ENCODE results near the gene PRAMEF33.
"Not testable (repeated sequence)": the region's sequence is repeated elsewhere in the genome, so short reads cannot be mapped to it uniquely, and the experiment has no call there.

- not testable (repeated sequence) for TF ChIP-seq CTCF (IDR thresholded peaks at IDR 0.05; ENCODE audit: low read depth, low read length); POLR2A (IDR thresholded peaks at IDR 0.05; ENCODE audit: extremely low read depth, insufficient read length); MAX (IDR thresholded peaks at IDR 0.05; ENCODE audit: low read depth, low read length); MYC (IDR thresholded peaks at IDR 0.05; ENCODE audit: low read depth, low read length)
These were observed 51.1 kb downstream of the PRAMEF33 start for GRCh38 chr1:13354475-13354874.
